Testis (tissue), 3 donors: ENCODE measurements around the gene MTIF3. TPM values are rescaled to one million over a fixed set of nuclear protein-coding genes. Genes with fewer than 3 reads are reported as not detected.

Experiments
- DNase-seq: peaks from one replicate; pipeline ENCODE4 v3.0.0-alpha.2; 2019
- H3K27ac ChIP-seq, 2 donors: fragments of 200-600 bp; sonication (generic); one replicate each; pipeline ENCODE4 v1.5.1; 2019
- H3K27me3 ChIP-seq: fragments of 200-600 bp; sonication (generic); one replicate; pipeline ENCODE4 v1.5.1; 2019
- H3K36me3 ChIP-seq: fragments of 200-600 bp; sonication (generic); one replicate; pipeline ENCODE4 v1.5.1; 2017; ENCODE audit warnings: low read depth; ENCODE audit errors: missing control alignments
- H3K4me1 ChIP-seq: fragments of 200-600 bp; sonication (generic); one replicate; pipeline ENCODE4 v1.5.1; 2019
- H3K4me3 ChIP-seq, 2 donors: fragments of 200-600 bp; sonication (generic); one replicate each; pipeline ENCODE4 v1.5.1; 2017 to 2019
- H3K9me3 ChIP-seq: fragments of 200-600 bp; sonication (generic); one replicate; pipeline ENCODE4 v1.5.1; 2017
- CTCF ChIP-seq, 3 experiments: fragments of 450-650 bp in 2 of 3; fragments of 200-600 bp in 1 of 3; sonication (generic) in 1 of 3; IDR thresholded peaks; one replicate each; pipeline ENCODE4 v1.5.1; 2016 to 2019; ENCODE audit warnings: antibody characterized with exemption in 3 of 3, mild to moderate bottlenecking in 2 of 3, moderate library complexity in 1 of 3
- POLR2A ChIP-seq: fragments of 450-650 bp; IDR thresholded peaks from one replicate; pipeline ENCODE4 v1.6.1; 2017; ENCODE audit warnings: antibody characterized with exemption, mild to moderate bottlenecking, moderate library complexity
- WGBS, 2 donors: methylation state at CpG; one replicate each; pipeline ENCODE4 v1.1.5; 2018; 5-methylcytosine and 5-hydroxymethylcytosine counted together
- intact Hi-C: fragments of 100-400 bp; cut with DNase I; formaldehyde crosslinking; loops from one replicate; pipeline ENCODE4 v1.15.1; 2023; ENCODE audit warnings: low total_unique reads
- polyA plus RNA-seq: library from polyadenylated mRNA; stranded (reverse); fragments of 350-450 nt; fragmentation: Illumina TruSeq; extraction: RNeasy Lipid Tissue Mini Kit (QIAGEN cat#74804); gene quantifications from one replicate; pipeline ENCODE4 v1.2.3, GENCODE V29; 2014; ENCODE audit warnings: low read depth, low replicate concordance; ENCODE audit not compliant: insufficient read depth
- total RNA-seq, 2 donors: library from RNA; depleted of rRNA; stranded (reverse); fragments of >200 nt; gene quantifications; one replicate each; pipeline ENCODE4 v1.2.3, GENCODE V29; 2016

MTIF3 gene
- total and polyA plus RNA-seq, 3 donors from 2014 or later, result 87.6 to 141 (median 94.2) TPM

GRCh38 chr13:27448308-27448707, 2.1 kb downstream of the MTIF3 start:
- peak overlapping the region in 1 of 2 donors; percentile 91 for H3K4me3 ChIP-seq
- H3K27me3 ChIP-seq, result no peaks in the 10 kb centered on the region
- H3K4me1 ChIP-seq, result peaks cover 22% of the 10 kb centered on the region
- TF ChIP-seq POLR2A, result no peak
- TF ChIP-seq CTCF (IDR thresholded peaks at IDR 0.05), result no peak
- 10% methylated on average over 4 of the region's 4 CpGs for WGBS, 2 donors
- peak overlapping the region; percentile 98 for H3K27ac ChIP-seq
- no peaks in the 10 kb centered on the region for H3K9me3 ChIP-seq
- H3K36me3 ChIP-seq, result no peaks in the 10 kb centered on the region
- intact Hi-C loops, result no loop called here
- peak; percentile 76 for DNase-seq

GRCh38 chr13:27446986-27447583, 3.3 kb downstream of the MTIF3 start:
- 50 to 52% methylated on average over 7 of the region's 7 CpGs for WGBS, 2 donors
- no peaks in the 10 kb centered on the region for H3K9me3 ChIP-seq
- TF ChIP-seq CTCF (IDR thresholded peaks at IDR 0.05) (no peak), POLR2A (no peak)
- intact Hi-C loops, result no loop called here
- H3K4me1 ChIP-seq, result peaks cover 22% of the 10 kb centered on the region
- H3K27ac ChIP-seq, result peak overlapping the region; percentile 51 to 98
- no peaks in the 10 kb centered on the region for H3K36me3 ChIP-seq
- H3K4me3 ChIP-seq, result no peak overlapping the region
- H3K27me3 ChIP-seq, result no peaks in the 10 kb centered on the region
- DNase-seq, result no peak

- Histone ChIP-seq H3K36me3 (no peaks in the 10 kb centered on the region), H3K9me3 (no peaks in the 10 kb centered on the region), H3K27me3 (no peaks in the 10 kb centered on the region), H3K4me1 (peaks cover 6% of the 10 kb centered on the region), H3K4me3 (no peak overlapping the region), H3K27ac (no peak overlapping the region)
- 87 to 88% methylated on average over 7 of the region's 7 CpGs for WGBS, 2 donors
- TF ChIP-seq POLR2A, result no peak
- no peak for TF ChIP-seq CTCF (IDR thresholded peaks at IDR 0.05)
- intact Hi-C loops, result no loop called here
- no peak for DNase-seq
Observed at GRCh38 chr13:27442797-27443196, 7.6 kb downstream of the MTIF3 start.

- Histone ChIP-seq H3K4me1 (no peaks in the 10 kb centered on the region), H3K36me3 (no peaks in the 10 kb centered on the region), H3K27me3 (no peaks in the 10 kb centered on the region), H3K27ac (no peak overlapping the region), H3K4me3 (no peak overlapping the region), H3K9me3 (no peaks in the 10 kb centered on the region)
- intact Hi-C loops, result no loop called here
- DNase-seq, result no peak
- 77 to 78% methylated on average over 15 of the region's 15 CpGs for WGBS, 2 donors
- no peak for TF ChIP-seq POLR2A
- no peak for TF ChIP-seq CTCF (IDR thresholded peaks at IDR 0.05)
Observed at GRCh38 chr13:27442071-27442647, 8.2 kb downstream of the MTIF3 start.

GRCh38 chr13:27440408-27440807, 10.0 kb downstream of the MTIF3 start:
- Histone ChIP-seq H3K27me3 (no peaks in the 10 kb centered on the region), H3K4me3 (no peak overlapping the region), H3K9me3 (no peaks in the 10 kb centered on the region), H3K36me3 (no peaks in the 10 kb centered on the region), H3K4me1 (no peaks in the 10 kb centered on the region), H3K27ac (no peak overlapping the region)
- TF ChIP-seq CTCF (IDR thresholded peaks at IDR 0.05), result no peak
- no peak for TF ChIP-seq POLR2A
- intact Hi-C loops, result no loop called here
- WGBS, 2 donors, result 85 to 93% methylated on average over 1 of the region's 1 CpG
- DNase-seq, result no peak
